ENCODE data around the gene KCNT1. TPM values are rescaled to one million over a fixed set of nuclear protein-coding genes. Genes with fewer than 3 reads are reported as not detected.

The KCNT1 gene
- total and polyA plus RNA-seq, 10 of the 15 experiments (the other 5 are each of a cell fraction or from before 2014, with no cell fraction given): not detected

- Histone ChIP-seq H3K4me1 (ENCODE audit: control insufficient read depth, insufficient read depth, low read length) (no peaks in the 10 kb centered on the region), H4K20me1 (ENCODE audit: control insufficient read depth, insufficient read depth) (no peaks in the 10 kb centered on the region), H3K4me3 (no peak overlapping the region), H3K36me3 (ENCODE audit: control insufficient read depth in 2 of 2, insufficient read depth in 2 of 2, low read length in 1 of 2) (no peaks in the 10 kb centered on the region), H3K9me3 (replicated peaks; ENCODE audit: control insufficient read depth, insufficient read depth, low read length) (no peaks in the 10 kb centered on the region), H3K4me2 (ENCODE audit: control insufficient read depth, insufficient read depth) (no peak overlapping the region), H3K27ac (ENCODE audit: control insufficient read depth, insufficient read depth) (no peak overlapping the region), H3K9ac (ENCODE audit: control insufficient read depth, insufficient read depth, low read length) (no peak overlapping the region), H3K79me2 (ENCODE audit: control insufficient read depth, insufficient read depth, low read length) (no peaks in the 10 kb centered on the region), H3K27me3 (replicated peaks in 1 of 2; ENCODE audit: control insufficient read depth in 2 of 2, insufficient read depth in 2 of 2, low read length in 1 of 2) (no peaks in the 10 kb centered on the region), H2AFZ (ENCODE audit: control insufficient read depth, low read depth, low read length) (no peak overlapping the region)
- no peak for DNase-seq (ENCODE audit: low read depth, low spot score)
- RAD21 ChIA-PET (ENCODE audit: unreplicated experiment): no interaction called here
- in situ Hi-C loops (cut with MboI) (no loop called here), intact Hi-C loops (cut with micrococcal nuclease; ENCODE audit: unreplicated experiment) (no loop called here)
- CTCF ChIA-PET: no interaction called here
- 51% methylated on average over 30 of the region's 31 CpGs for WGBS (ENCODE audit: insufficient coverage, insufficient replicate concordance, low lambda C conversion rate, missing lambda C conversion rate)
- POLR2A ChIA-PET: no interaction called here
- SMC1A ChIA-PET (ENCODE audit: uncharacterized antibody, unreplicated experiment): no interaction called here
- TF ChIP-seq SP1 (IDR thresholded peaks at IDR 0.05; ENCODE audit: low read depth, low read length): no peak
- no peak for TF ChIP-seq SREBF2 (IDR thresholded peaks at IDR 0.05; ENCODE audit: low read length)
- TF ChIP-seq GABPA (IDR thresholded peaks at IDR 0.05; ENCODE audit: low read depth): no peak
- no peak for TF ChIP-seq SREBF1 (IDR thresholded peaks at IDR 0.05; ENCODE audit: low read length)
- TF ChIP-seq TBL1XR1 (IDR thresholded peaks at IDR 0.05; ENCODE audit: low read depth, low read length): no peak
- TF ChIP-seq NR2C2 (IDR thresholded peaks at IDR 0.05; ENCODE audit: borderline replicate concordance, control insufficient read depth, insufficient read length, low read depth): no peak
- no peak for ATAC-seq
- FAIRE-seq: no peak
- BruUV-seq (replicated peaks): no TSS peak
Observed at GRCh38 chr9:135792268-135793128, 90.5 kb downstream of the KCNT1 start.

- ChIA-PET CTCF (no interaction called here), RAD21 (ENCODE audit: unreplicated experiment) (no interaction called here), POLR2A (no interaction called here), SMC1A (ENCODE audit: uncharacterized antibody, unreplicated experiment) (no interaction called here)
- Histone ChIP-seq H3K36me3 (ENCODE audit: control insufficient read depth in 2 of 2, insufficient read depth in 2 of 2, low read length in 1 of 2) (no peaks in the 10 kb centered on the region), H3K4me2 (ENCODE audit: control insufficient read depth, insufficient read depth) (no peak overlapping the region), H3K9ac (ENCODE audit: control insufficient read depth, insufficient read depth, low read length) (no peak overlapping the region), H3K79me2 (ENCODE audit: control insufficient read depth, insufficient read depth, low read length) (no peaks in the 10 kb centered on the region), H3K4me3 (no peak overlapping the region), H2AFZ (ENCODE audit: control insufficient read depth, low read depth, low read length) (no peak overlapping the region), H3K27me3 (replicated peaks in 1 of 2; ENCODE audit: control insufficient read depth in 2 of 2, insufficient read depth in 2 of 2, low read length in 1 of 2) (no peaks in the 10 kb centered on the region), H3K4me1 (ENCODE audit: control insufficient read depth, insufficient read depth, low read length) (no peaks in the 10 kb centered on the region), H3K27ac (ENCODE audit: control insufficient read depth, insufficient read depth) (no peak overlapping the region), H3K9me3 (replicated peaks; ENCODE audit: control insufficient read depth, insufficient read depth, low read length) (no peaks in the 10 kb centered on the region), H4K20me1 (ENCODE audit: control insufficient read depth, insufficient read depth) (no peaks in the 10 kb centered on the region)
- TF ChIP-seq IRF5 (IDR thresholded peaks at IDR 0.05; ENCODE audit: borderline replicate concordance) (no peak), TARDBP (IDR thresholded peaks at IDR 0.05; ENCODE audit: borderline replicate concordance) (no peak), ZNF384 (IDR thresholded peaks at IDR 0.05; ENCODE audit: borderline replicate concordance, low read depth, low read length) (no peak), CHD1 (IDR thresholded peaks at IDR 0.05; ENCODE audit: low read depth, low read length) (no peak), BCLAF1 (IDR thresholded peaks at IDR 0.05) (no peak), HDGF (IDR thresholded peaks at IDR 0.05) (no peak), KAT2A (conservative IDR thresholded peaks at IDR 0.05; ENCODE audit: control insufficient read depth, low read depth, low read length) (no peak)
- ATAC-seq (no peak), FAIRE-seq (no peak), DNase-seq (ENCODE audit: low read depth, low spot score) (no peak)
- in situ Hi-C loops (cut with MboI) (no loop called here), intact Hi-C loops (cut with micrococcal nuclease; ENCODE audit: unreplicated experiment) (no loop called here)
- WGBS (ENCODE audit: insufficient coverage, insufficient replicate concordance, low lambda C conversion rate, missing lambda C conversion rate): 25% methylated on average over 12 of the region's 16 CpGs
- no TSS peak for BruUV-seq (replicated peaks)
Observed at GRCh38 chr9:135793221-135794056, 91.5 kb downstream of the KCNT1 start.

All from GM12878 (cell line).